PC-3 (cell line): Measurements from ENCODE around the gene EPB41.

Experiments
- EZH2 ChIP-seq: fragments of 300-600 bp; sonication (generic); IDR thresholded peaks from one replicate; pipeline ENCODE4 v1.6.1; 2017; ENCODE audit warnings: antibody characterized with exemption, mild to moderate bottlenecking, low read length; ENCODE audit not compliant: unreplicated experiment
- EZH2phosphoT487 ChIP-seq: fragments of 300-600 bp; sonication (generic); IDR thresholded peaks from 2 replicates; pipeline ENCODE4 v1.6.1; 2018; ENCODE audit warnings: mild to moderate bottlenecking, antibody characterized with exemption, low read length, borderline replicate concordance
- TF ChIP-seq, protein P1 (sequence below): fragments of 300-600 bp; sonication (generic); conservative IDR thresholded peaks from 2 replicates; pipeline ENCODE4 v1.5.1; 2017; ENCODE audit warnings: antibody characterized with exemption, low read depth, mild to moderate bottlenecking, low read length

DNA sequence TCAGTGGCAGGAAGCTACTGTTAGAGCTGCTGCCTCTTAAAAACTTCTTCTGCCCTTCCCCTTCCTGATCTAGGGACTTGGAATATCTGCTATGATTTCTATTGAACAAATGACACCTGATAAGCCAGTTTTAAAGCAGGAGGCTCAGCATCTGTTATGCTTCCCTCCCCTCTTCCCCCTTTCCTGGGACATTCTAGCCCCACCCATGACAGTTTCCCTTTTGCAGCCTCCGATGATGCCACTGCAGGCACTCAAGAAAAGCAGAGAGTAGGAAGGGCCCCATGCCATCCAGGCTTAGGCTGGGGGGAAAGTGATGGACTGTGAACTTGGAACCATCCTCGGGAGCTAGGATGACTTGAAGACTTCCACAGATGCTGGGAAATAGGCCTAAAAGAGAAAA is 15.1 kb upstream of the EPB41 start:
- TF ChIP-seq EZH2 (no peak), EZH2phosphoT487 (no peak)
- TF ChIP-seq, protein P1, sequence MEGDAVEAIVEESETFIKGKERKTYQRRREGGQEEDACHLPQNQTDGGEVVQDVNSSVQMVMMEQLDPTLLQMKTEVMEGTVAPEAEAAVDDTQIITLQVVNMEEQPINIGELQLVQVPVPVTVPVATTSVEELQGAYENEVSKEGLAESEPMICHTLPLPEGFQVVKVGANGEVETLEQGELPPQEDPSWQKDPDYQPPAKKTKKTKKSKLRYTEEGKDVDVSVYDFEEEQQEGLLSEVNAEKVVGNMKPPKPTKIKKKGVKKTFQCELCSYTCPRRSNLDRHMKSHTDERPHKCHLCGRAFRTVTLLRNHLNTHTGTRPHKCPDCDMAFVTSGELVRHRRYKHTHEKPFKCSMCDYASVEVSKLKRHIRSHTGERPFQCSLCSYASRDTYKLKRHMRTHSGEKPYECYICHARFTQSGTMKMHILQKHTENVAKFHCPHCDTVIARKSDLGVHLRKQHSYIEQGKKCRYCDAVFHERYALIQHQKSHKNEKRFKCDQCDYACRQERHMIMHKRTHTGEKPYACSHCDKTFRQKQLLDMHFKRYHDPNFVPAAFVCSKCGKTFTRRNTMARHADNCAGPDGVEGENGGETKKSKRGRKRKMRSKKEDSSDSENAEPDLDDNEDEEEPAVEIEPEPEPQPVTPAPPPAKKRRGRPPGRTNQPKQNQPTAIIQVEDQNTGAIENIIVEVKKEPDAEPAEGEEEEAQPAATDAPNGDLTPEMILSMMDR, result no peak
